ENCODE data around the gene PHF20. TPM values are rescaled to one million over a fixed set of nuclear protein-coding genes. Genes with fewer than 3 reads are reported as not detected.

PHF20 gene
- total RNA-seq, 3 donors from 2014 or later, result 48.5 to 60.0 (median 59.7) TPM

- no peaks in the 10 kb centered on the region for H3K4me1 ChIP-seq
- no peaks in the 10 kb centered on the region for H3K9me3 ChIP-seq
- no peaks in the 10 kb centered on the region for H3K36me3 ChIP-seq
- no peak for DNase-seq (ENCODE audit: low spot score in 2 of 2)
- intact Hi-C loops (cut with DNase I; ENCODE audit: low total_unique reads), result no loop called here
- H3K27ac ChIP-seq, result no peak overlapping the region
- no peak overlapping the region for H3K4me3 ChIP-seq
- TF ChIP-seq CTCF (IDR thresholded peaks at IDR 0.05), result no peak
- TF ChIP-seq POLR2AphosphoS5 (IDR thresholded peaks at IDR 0.05), result no peak
- no peak for TF ChIP-seq POLR2A (IDR thresholded peaks at IDR 0.05)
- no peaks in the 10 kb centered on the region for H3K27me3 ChIP-seq
Observed at GRCh38 chr20:35979544-35979943, 207.7 kb downstream of the PHF20 start.

GRCh38 chr20:35981969-35982368 is 210.2 kb downstream of the PHF20 start:
- Histone ChIP-seq H3K36me3 (no peaks in the 10 kb centered on the region), H3K27ac (no peak overlapping the region), H3K9me3 (no peaks in the 10 kb centered on the region), H3K4me1 (no peaks in the 10 kb centered on the region), H3K4me3 (no peak overlapping the region), H3K27me3 (no peaks in the 10 kb centered on the region)
- DNase-seq (ENCODE audit: low spot score in 2 of 2), result no peak
- TF ChIP-seq POLR2A (IDR thresholded peaks at IDR 0.05) (no peak), CTCF (IDR thresholded peaks at IDR 0.05) (no peak), POLR2AphosphoS5 (IDR thresholded peaks at IDR 0.05) (no peak)
- intact Hi-C loops (cut with DNase I; ENCODE audit: low total_unique reads), result no loop called here

GRCh38 chr20:35984382-35984781 is 212.6 kb downstream of the PHF20 start:
- H3K27ac ChIP-seq, result no peak overlapping the region
- H3K4me3 ChIP-seq, result no peak overlapping the region
- intact Hi-C loops (cut with DNase I; ENCODE audit: low total_unique reads), result no loop called here

GRCh38 chr20:35985806-35986205 is 214.0 kb downstream of the PHF20 start:
- Histone ChIP-seq H3K27ac (no peak overlapping the region), H3K4me1 (no peaks in the 10 kb centered on the region), H3K4me3 (no peak overlapping the region), H3K27me3 (no peaks in the 10 kb centered on the region), H3K36me3 (no peaks in the 10 kb centered on the region), H3K9me3 (no peaks in the 10 kb centered on the region)
- TF ChIP-seq POLR2A (IDR thresholded peaks at IDR 0.05), result no peak
- TF ChIP-seq CTCF (IDR thresholded peaks at IDR 0.05), result no peak
- intact Hi-C loops (cut with DNase I; ENCODE audit: low total_unique reads), result no loop called here
- DNase-seq (ENCODE audit: low spot score in 2 of 2), result no peak

More at GRCh38 chr20:35984382-35984781, 212.6 kb downstream of the PHF20 start:
- Histone ChIP-seq H3K36me3 (no peaks in the 10 kb centered on the region), H3K4me1 (no peaks in the 10 kb centered on the region), H3K9me3 (no peaks in the 10 kb centered on the region), H3K27me3 (no peaks in the 10 kb centered on the region)
- TF ChIP-seq CTCF (IDR thresholded peaks at IDR 0.05) (no peak), POLR2AphosphoS5 (IDR thresholded peaks at IDR 0.05) (no peak), POLR2A (IDR thresholded peaks at IDR 0.05) (no peak)
- no peak for DNase-seq (ENCODE audit: low spot score in 2 of 2)

GRCh38 chr20:35988910-35989463 is 217.2 kb downstream of the PHF20 start:
- H3K36me3 ChIP-seq, result no peaks in the 10 kb centered on the region
- no peak overlapping the region for H3K27ac ChIP-seq
- no peak overlapping the region for H3K4me3 ChIP-seq
- TF ChIP-seq CTCF (IDR thresholded peaks at IDR 0.05) (no peak), POLR2A (IDR thresholded peaks at IDR 0.05) (no peak), POLR2AphosphoS5 (IDR thresholded peaks at IDR 0.05) (no peak)
- DNase-seq (ENCODE audit: low spot score in 2 of 2), result no peak
- no peaks in the 10 kb centered on the region for H3K9me3 ChIP-seq
- no peaks in the 10 kb centered on the region for H3K4me1 ChIP-seq
- H3K27me3 ChIP-seq, result no peaks in the 10 kb centered on the region
- intact Hi-C loops (cut with DNase I; ENCODE audit: low total_unique reads), result no loop called here

Data from breast epithelium (tissue), 4 donors.